Stimulated activated memory B cell treated with anti-CD40 and anti-IgM and Interleukin-4, amounts not matched to agents 10 μg/mL and 1 μg/mL and 100 μg/mL, for 72 hours (primary cell): ENCODE results near the gene TBC1D9.

Source experiments
- ATAC-seq: fragments of 150-1000 bp; cut with Tn5 transposase; 2 replicates; pipeline ENCODE4 v1.10.0; 2021
- H3K27ac Mint-ChIP-seq: one replicate; pipeline ENCODE4 v1.8.0; 2022; ENCODE audit warnings: mild to moderate bottlenecking, mixed read lengths
- H3K27me3 Mint-ChIP-seq: one replicate; pipeline ENCODE4 v1.8.0; 2022; ENCODE audit warnings: mixed read lengths
- H3K36me3 Mint-ChIP-seq: one replicate; pipeline ENCODE4 v1.8.0; 2022; ENCODE audit warnings: mixed read lengths
- H3K4me1 Mint-ChIP-seq: one replicate; pipeline ENCODE4 v1.8.0; 2022; ENCODE audit warnings: mixed read lengths
- H3K4me3 Mint-ChIP-seq: one replicate; pipeline ENCODE4 v1.8.0; 2022; ENCODE audit warnings: mild to moderate bottlenecking, moderate library complexity, mixed read lengths
- H3K9me3 Mint-ChIP-seq: one replicate; pipeline ENCODE4 v1.8.0; 2022; ENCODE audit warnings: mixed read lengths

TBC1D9 gene

GRCh38 chr4:140740906-140741670 is 15.1 kb downstream of the TBC1D9 start:
- H3K4me1 Mint-ChIP-seq, result peaks cover 91% of the 10 kb centered on the region

GRCh38 chr4:140740422-140740821 is 15.8 kb downstream of the TBC1D9 start:
- no peak for ATAC-seq
- H3K36me3 Mint-ChIP-seq, result peaks cover 16% of the 10 kb centered on the region
- H3K9me3 Mint-ChIP-seq, result no peaks in the 10 kb centered on the region
- no peak overlapping the region for H3K4me3 Mint-ChIP-seq
- H3K4me1 Mint-ChIP-seq, result peaks cover 93% of the 10 kb centered on the region
- H3K27me3 Mint-ChIP-seq, result no peaks in the 10 kb centered on the region
- H3K27ac Mint-ChIP-seq, result peak overlapping the region; percentile 95

More at GRCh38 chr4:140740906-140741670, 15.1 kb downstream of the TBC1D9 start:
- H3K27me3 Mint-ChIP-seq, result no peaks in the 10 kb centered on the region
- no peak for ATAC-seq
- no peak overlapping the region for H3K4me3 Mint-ChIP-seq
- H3K9me3 Mint-ChIP-seq, result no peaks in the 10 kb centered on the region
- peak overlapping the region; percentile 95 for H3K27ac Mint-ChIP-seq
- peaks cover 13% of the 10 kb centered on the region for H3K36me3 Mint-ChIP-seq

GRCh38 chr4:140739971-140740370 is 16.2 kb downstream of the TBC1D9 start:
- H3K27me3 Mint-ChIP-seq, result no peaks in the 10 kb centered on the region
- no peaks in the 10 kb centered on the region for H3K9me3 Mint-ChIP-seq
- peaks cover 16% of the 10 kb centered on the region for H3K36me3 Mint-ChIP-seq
- H3K4me3 Mint-ChIP-seq, result no peak overlapping the region
- H3K4me1 Mint-ChIP-seq, result peaks cover 94% of the 10 kb centered on the region
- no peak for ATAC-seq
- peak overlapping the region; percentile 95 for H3K27ac Mint-ChIP-seq

DNA sequence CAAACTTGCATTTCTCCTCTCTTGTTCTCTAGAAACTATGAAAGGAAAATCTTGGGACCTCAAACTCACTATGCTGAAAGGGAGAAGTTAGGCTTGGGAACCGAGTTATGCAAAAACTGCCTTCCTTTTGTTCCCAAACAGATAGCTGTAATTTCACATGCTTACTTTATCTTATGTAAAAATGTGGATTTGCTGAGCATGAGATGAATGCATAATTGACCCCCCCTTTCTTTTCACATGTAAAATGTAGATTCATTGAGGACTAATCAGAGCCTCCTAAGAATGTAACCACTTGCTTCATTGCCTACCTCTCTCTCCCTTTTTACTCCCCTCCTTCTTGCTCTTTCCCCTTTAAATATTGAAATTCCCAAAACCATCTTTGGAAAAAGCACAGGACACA is 18.0 kb downstream of the TBC1D9 start:
- Mint-ChIP-seq H3K9me3 (no peaks in the 10 kb centered on the region), H3K4me1 (peaks cover 89% of the 10 kb centered on the region), H3K36me3 (peaks cover 22% of the 10 kb centered on the region), H3K27ac (peak overlapping the region; percentile 95), H3K27me3 (no peaks in the 10 kb centered on the region), H3K4me3 (no peak overlapping the region)
- ATAC-seq, result no peak

GRCh38 chr4:140736669-140737343 is 19.4 kb downstream of the TBC1D9 start:
- Mint-ChIP-seq H3K9me3 (no peaks in the 10 kb centered on the region), H3K36me3 (peaks cover 27% of the 10 kb centered on the region), H3K4me1 (peaks cover 89% of the 10 kb centered on the region), H3K27me3 (no peaks in the 10 kb centered on the region), H3K4me3 (no peak overlapping the region), H3K27ac (peak overlapping the region; percentile 43)
- ATAC-seq, result no peak

GRCh38 chr4:140735779-140736391 is 20.3 kb downstream of the TBC1D9 start:
- H3K27ac Mint-ChIP-seq, result peak overlapping the region; percentile 43
- peaks cover 86% of the 10 kb centered on the region for H3K4me1 Mint-ChIP-seq
- H3K4me3 Mint-ChIP-seq, result no peak overlapping the region
- no peaks in the 10 kb centered on the region for H3K9me3 Mint-ChIP-seq
- ATAC-seq, result no peak
- no peaks in the 10 kb centered on the region for H3K27me3 Mint-ChIP-seq
- peaks cover 27% of the 10 kb centered on the region for H3K36me3 Mint-ChIP-seq

GRCh38 chr4:140735317-140735716 is 20.9 kb downstream of the TBC1D9 start:
- Mint-ChIP-seq H3K4me3 (no peak overlapping the region), H3K9me3 (no peaks in the 10 kb centered on the region), H3K4me1 (peaks cover 86% of the 10 kb centered on the region), H3K27ac (peak overlapping the region; percentile 43), H3K36me3 (peaks cover 27% of the 10 kb centered on the region), H3K27me3 (no peaks in the 10 kb centered on the region)
- no peak for ATAC-seq

- H3K4me3 Mint-ChIP-seq, result no peak overlapping the region
- no peak for ATAC-seq
- peaks cover 89% of the 10 kb centered on the region for H3K4me1 Mint-ChIP-seq
- peaks cover 28% of the 10 kb centered on the region for H3K36me3 Mint-ChIP-seq
- H3K9me3 Mint-ChIP-seq, result no peaks in the 10 kb centered on the region
- H3K27me3 Mint-ChIP-seq, result no peaks in the 10 kb centered on the region
- peak overlapping the region; percentile 1 for H3K27ac Mint-ChIP-seq
These were observed 23.4 kb downstream of the TBC1D9 start for GRCh38 chr4:140732780-140733179.

GRCh38 chr4:140729344-140730049 is 26.7 kb downstream of the TBC1D9 start:
- H3K27ac Mint-ChIP-seq, result peak overlapping the region; percentile 66
- ATAC-seq, result no peak

GRCh38 chr4:140726776-140727500 is 29.2 kb downstream of the TBC1D9 start:
- peak overlapping the region; percentile 84 for H3K27ac Mint-ChIP-seq
- H3K36me3 Mint-ChIP-seq, result peaks cover 10% of the 10 kb centered on the region
- H3K4me1 Mint-ChIP-seq, result peaks cover 73% of the 10 kb centered on the region
- ATAC-seq, result peak; percentile 17
- no peaks in the 10 kb centered on the region for H3K9me3 Mint-ChIP-seq
- peak overlapping the region; percentile 50 for H3K4me3 Mint-ChIP-seq
- no peaks in the 10 kb centered on the region for H3K27me3 Mint-ChIP-seq

More at GRCh38 chr4:140729344-140730049, 26.7 kb downstream of the TBC1D9 start:
- Mint-ChIP-seq H3K9me3 (no peaks in the 10 kb centered on the region), H3K27me3 (no peaks in the 10 kb centered on the region), H3K36me3 (peaks cover 21% of the 10 kb centered on the region), H3K4me1 (peaks cover 85% of the 10 kb centered on the region), H3K4me3 (no peak overlapping the region)

GRCh38 chr4:140725556-140725955 is 30.6 kb downstream of the TBC1D9 start:
- H3K27me3 Mint-ChIP-seq, result no peaks in the 10 kb centered on the region
- H3K27ac Mint-ChIP-seq, result no peak overlapping the region
- H3K4me3 Mint-ChIP-seq, result no peak overlapping the region
- no peaks in the 10 kb centered on the region for H3K9me3 Mint-ChIP-seq
- H3K36me3 Mint-ChIP-seq, result peaks cover 10% of the 10 kb centered on the region
- peaks cover 77% of the 10 kb centered on the region for H3K4me1 Mint-ChIP-seq
- ATAC-seq, result no peak

GRCh38 chr4:140724760-140725159 is 31.4 kb downstream of the TBC1D9 start:
- Mint-ChIP-seq H3K27me3 (no peaks in the 10 kb centered on the region), H3K36me3 (peaks cover 10% of the 10 kb centered on the region), H3K9me3 (no peaks in the 10 kb centered on the region), H3K4me3 (no peak overlapping the region), H3K4me1 (peaks cover 77% of the 10 kb centered on the region), H3K27ac (no peak overlapping the region)
- no peak for ATAC-seq

GRCh38 chr4:140720387-140721304 is 35.5 kb downstream of the TBC1D9 start:
- Mint-ChIP-seq H3K4me3 (peak overlapping the region; percentile 85), H3K9me3 (no peaks in the 10 kb centered on the region), H3K27me3 (no peaks in the 10 kb centered on the region), H3K27ac (peak overlapping the region; percentile 93), H3K36me3 (peaks cover 9% of the 10 kb centered on the region), H3K4me1 (peaks cover 81% of the 10 kb centered on the region)
- peak; percentile 77 for ATAC-seq

DNA sequence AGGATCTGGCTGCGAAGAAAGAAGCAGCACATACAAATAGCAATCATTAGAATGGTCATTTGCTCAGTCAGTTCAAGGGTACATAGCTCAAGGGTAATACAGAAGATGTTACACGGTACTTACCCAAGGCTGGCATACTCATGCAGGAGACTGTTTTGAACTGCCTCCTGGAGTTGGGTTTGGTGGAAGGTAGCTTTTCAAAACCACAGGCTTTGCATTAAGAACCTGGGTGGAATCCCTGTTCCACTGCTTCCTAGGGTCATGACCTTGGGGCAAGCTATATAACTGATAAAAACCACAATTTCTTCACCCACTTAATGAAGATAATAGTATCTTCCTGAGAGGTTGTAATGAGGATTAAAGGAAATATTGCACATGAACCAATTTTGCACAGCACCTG is 36.5 kb downstream of the TBC1D9 start:
- Mint-ChIP-seq H3K27ac (peak overlapping the region; percentile 93), H3K4me1 (peaks cover 79% of the 10 kb centered on the region), H3K4me3 (peak overlapping the region; percentile 59), H3K36me3 (peaks cover 6% of the 10 kb centered on the region), H3K27me3 (no peaks in the 10 kb centered on the region), H3K9me3 (no peaks in the 10 kb centered on the region)
- peak; percentile 75 for ATAC-seq
